Stimulated activated CD8-positive, alpha-beta memory T cell treated with anti-CD3 and anti-CD28 coated beads, Interleukin-4, amount 100 ng/mL, for 4 hours (primary cell): ENCODE data around the gene CHAF1A.

ENCODE experiments used
- DNase-seq, 2 donors: peaks; one replicate each; pipeline ENCODE4 v3.0.0-alpha.2; 2020; ENCODE audit warnings: low read depth in 2 of 2, low spot score in 1 of 2

CHAF1A gene

GRCh38 chr19:4402171-4403004 lies at the start of gene CHAF1A:
CHAF1A (plus strand) TSS chr19:4402640; CDS start chr19:4402763, 123 bp downstream.
- DNase-seq: peak; percentile 95 to 99

GRCh38 chr19:4352701-4353121 lies 49.7 kb upstream of the CHAF1A start:
- peak in 1 of 2 donors; percentile 22 for DNase-seq

- DNase-seq: no peak
Observed at GRCh38 chr19:4354282-4354681, 48.2 kb upstream of the CHAF1A start.

GRCh38 chr19:4354897-4355296 lies 47.5 kb upstream of the CHAF1A start:
- DNase-seq: no peak

GRCh38 chr19:4357095-4357797 lies 45.2 kb upstream of the CHAF1A start:
- no peak for DNase-seq

GRCh38 chr19:4357921-4358326 lies 44.5 kb upstream of the CHAF1A start:
- no peak for DNase-seq

GRCh38 chr19:4358709-4359626 lies 43.5 kb upstream of the CHAF1A start:
- DNase-seq: no peak

- DNase-seq: no peak
Observed at GRCh38 chr19:4359627-4360000, 42.8 kb upstream of the CHAF1A start.

- no peak for DNase-seq
Observed at GRCh38 chr19:4360081-4360569, 42.3 kb upstream of the CHAF1A start.

- no peak for DNase-seq
Observed at GRCh38 chr19:4360641-4361151, 41.7 kb upstream of the CHAF1A start.

- no peak for DNase-seq
Observed at GRCh38 chr19:4361152-4362046, 41.0 kb upstream of the CHAF1A start.

- DNase-seq: no peak
Observed at GRCh38 chr19:4362101-4362828, 40.2 kb upstream of the CHAF1A start.

GRCh38 chr19:4362831-4363545 lies 39.5 kb upstream of the CHAF1A start:
- DNase-seq: no peak

- DNase-seq: no peak
Observed at GRCh38 chr19:4363571-4364304, 38.7 kb upstream of the CHAF1A start.

- no peak for DNase-seq
Observed at GRCh38 chr19:4365341-4365740, 37.1 kb upstream of the CHAF1A start.

- no peak for DNase-seq
Observed at GRCh38 chr19:4365791-4366665, 36.4 kb upstream of the CHAF1A start.
